ENCODE measurements around the gene DMRT3. TPM values are rescaled to one million over a fixed set of nuclear protein-coding genes. Genes with fewer than 3 reads are reported as not detected.

Gene DMRT3
- total and polyA plus RNA-seq, 2 of the 8 experiments (the other 6 are each of a cell fraction or from before 2014, with no cell fraction given): not detected

DNA sequence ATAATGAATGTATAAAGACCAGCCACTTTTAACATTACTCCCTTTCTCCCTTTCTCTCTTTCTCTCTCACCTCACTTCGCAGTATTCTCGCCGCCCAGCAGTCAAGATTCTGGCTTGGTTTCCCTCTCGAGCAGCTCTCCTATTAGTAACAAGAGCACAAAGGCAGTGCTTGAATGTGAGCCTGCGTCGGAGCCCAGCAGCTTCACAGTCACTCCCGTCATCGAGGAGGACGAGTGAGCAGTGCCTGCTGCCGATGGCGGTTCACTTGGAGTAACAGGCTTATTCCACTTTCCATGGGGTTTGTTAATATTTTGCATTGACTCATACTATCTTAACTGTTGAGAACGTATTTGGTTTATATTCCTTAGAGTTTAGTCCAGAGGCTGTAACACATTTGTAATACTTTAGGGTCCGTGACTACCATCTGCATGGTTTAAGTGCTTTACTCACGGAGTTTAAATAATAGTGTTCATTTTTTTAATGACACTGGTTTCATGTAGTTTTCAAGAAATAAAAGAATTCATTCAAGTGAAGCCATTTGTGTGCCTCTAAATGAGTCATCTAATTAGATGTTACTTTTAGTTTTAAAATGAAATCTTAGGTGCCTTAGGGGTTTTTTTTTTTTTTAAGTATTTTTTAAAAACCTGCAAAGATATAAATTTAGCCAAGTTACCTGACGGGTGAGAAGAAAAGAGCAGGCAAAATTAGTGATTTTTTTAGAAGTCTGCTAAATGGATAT is 8.4 kb upstream of the DMRT3 start (continued):
- TF ChIP-seq RNF2 (IDR thresholded peaks at IDR 0.05; ENCODE audit: borderline replicate concordance, low read depth, low read length, missing control alignments, poor library complexity, severe bottlenecking) (peak; percentile 57), ASH2L (IDR thresholded peaks at IDR 0.05; ENCODE audit: low read length) (no peak), POLR2A (IDR thresholded peaks at IDR 0.05; ENCODE audit: control extremely low read depth in 1 of 2, low read depth in 2 of 2, low read length in 2 of 2) (no peak), CREB1 (IDR thresholded peaks at IDR 0.05) (0 out of 2 replicates have a peak, but pooled peaks have one; percentile 11), TAF1 (IDR thresholded peaks at IDR 0.05; ENCODE audit: low read depth, low read length) (peak; percentile 40; the same call in 1 of the 2 replicates), SP1 (IDR thresholded peaks at IDR 0.05; ENCODE audit: low read depth, low read length) (no peak), RAD21 (IDR thresholded peaks at IDR 0.05 in 1 of 2, conservative IDR thresholded peaks at IDR 0.05 in 1 of 2; ENCODE audit: low read depth in 2 of 2, low read length in 2 of 2) (no peak), SIX5 (IDR thresholded peaks at IDR 0.05; ENCODE audit: low read depth, low read length) (no peak), RFX5 (IDR thresholded peaks at IDR 0.05; ENCODE audit: borderline replicate concordance, low read depth, low read length) (no peak), BRCA1 (IDR thresholded peaks at IDR 0.05; ENCODE audit: low read depth, low read length) (no peak), JUND (IDR thresholded peaks at IDR 0.05; ENCODE audit: low read length) (no peak), CHD2 (IDR thresholded peaks at IDR 0.05; ENCODE audit: low read length) (no peak), CBX8 (IDR thresholded peaks at IDR 0.05; ENCODE audit: borderline replicate concordance, low read depth, low read length) (no peak), ZNF274 (IDR thresholded peaks at IDR 0.05; ENCODE audit: borderline replicate concordance, extremely low read depth, low read length) (no peak)
- TF ChIP-seq, protein P1, sequence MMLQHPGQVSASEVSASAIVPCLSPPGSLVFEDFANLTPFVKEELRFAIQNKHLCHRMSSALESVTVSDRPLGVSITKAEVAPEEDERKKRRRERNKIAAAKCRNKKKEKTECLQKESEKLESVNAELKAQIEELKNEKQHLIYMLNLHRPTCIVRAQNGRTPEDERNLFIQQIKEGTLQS (IDR thresholded peaks at IDR 0.05; ENCODE audit: insufficient read depth, low read depth, low read length): no peak
